Ishikawa (cell line): ENCODE measurements around the gene RXRA.

Source experiments
- CEBPB ChIP-seq: IDR thresholded peaks from 2 replicates; pipeline ENCODE4 v1.6.1; 2012
- CREB1 ChIP-seq: IDR thresholded peaks from 2 replicates; pipeline ENCODE4 v1.6.1; 2012; ENCODE audit warnings: low read depth
- EGR1 ChIP-seq: IDR thresholded peaks from 2 replicates; pipeline ENCODE4 v1.6.1; 2012
- EP300 ChIP-seq: IDR thresholded peaks from 2 replicates; pipeline ENCODE4 v1.6.1; 2012; ENCODE audit warnings: borderline replicate concordance
- FOXM1 ChIP-seq: IDR thresholded peaks from 2 replicates; pipeline ENCODE4 v1.6.1; 2012; ENCODE audit warnings: low read depth, borderline replicate concordance
- MAX ChIP-seq: IDR thresholded peaks from 2 replicates; pipeline ENCODE4 v1.6.1; 2012
- NFIC ChIP-seq: IDR thresholded peaks from 2 replicates; pipeline ENCODE4 v1.6.1; 2012
- RAD21 ChIP-seq: IDR thresholded peaks from 2 replicates; pipeline ENCODE4 v1.6.1; 2012; ENCODE audit warnings: low read depth
- REST ChIP-seq: IDR thresholded peaks from 2 replicates; pipeline ENCODE4 v1.6.1; 2012; ENCODE audit warnings: low read depth, mild to moderate bottlenecking
- TAF1 ChIP-seq: IDR thresholded peaks from 2 replicates; pipeline ENCODE4 v1.6.1; 2012; ENCODE audit warnings: low read depth, mild to moderate bottlenecking
- TCF12 ChIP-seq: IDR thresholded peaks from 2 replicates; pipeline ENCODE4 v1.6.1; 2012; ENCODE audit warnings: low read depth
- TEAD4 ChIP-seq: IDR thresholded peaks from 2 replicates; pipeline ENCODE4 v1.6.1; 2012
- USF1 ChIP-seq: IDR thresholded peaks from 2 replicates; pipeline ENCODE4 v1.6.1; 2012
- YY1 ChIP-seq: IDR thresholded peaks from 2 replicates; pipeline ENCODE4 v1.6.1; 2012; ENCODE audit warnings: low read depth
- ZBTB7A ChIP-seq: IDR thresholded peaks from 2 replicates; pipeline ENCODE4 v1.6.1; 2012; ENCODE audit warnings: low read depth

RXRA gene

GRCh38 chr9:134291961-134292871 lies 34.0 kb upstream of the RXRA start:
- TF ChIP-seq CEBPB, result no peak

GRCh38 chr9:134293031-134293521 lies 33.2 kb upstream of the RXRA start:
- TF ChIP-seq CEBPB (no peak), EGR1 (no peak), EP300 (no peak), FOXM1 (no peak), USF1 (no peak), CREB1 (no peak), TCF12 (no peak), TAF1 (no peak), REST (no peak), ZBTB7A (no peak), YY1 (no peak), TEAD4 (no peak), RAD21 (no peak), MAX (no peak), NFIC (no peak)

- no peak for TF ChIP-seq NFIC
- no peak for TF ChIP-seq EP300
- no peak for TF ChIP-seq MAX
- TF ChIP-seq ZBTB7A, result no peak
- TF ChIP-seq TAF1, result no peak
- no peak for TF ChIP-seq TEAD4
- TF ChIP-seq USF1, result no peak
- TF ChIP-seq CREB1, result no peak
- TF ChIP-seq YY1, result no peak
- no peak for TF ChIP-seq REST
- no peak for TF ChIP-seq FOXM1
- no peak for TF ChIP-seq EGR1
Observed at GRCh38 chr9:134293611-134294152, 32.6 kb upstream of the RXRA start.

GRCh38 chr9:134294153-134295071 lies 31.8 kb upstream of the RXRA start:
- TF ChIP-seq MAX (no peak), NFIC (no peak), TAF1 (no peak), CEBPB (no peak), FOXM1 (no peak), TEAD4 (no peak)

GRCh38 chr9:134295101-134295745 lies 31.0 kb upstream of the RXRA start:
- TF ChIP-seq TCF12 (no peak), CEBPB (no peak), TEAD4 (no peak), REST (no peak), EP300 (no peak), TAF1 (no peak), CREB1 (no peak), USF1 (no peak), ZBTB7A (no peak), MAX (no peak), YY1 (no peak), FOXM1 (no peak), EGR1 (no peak), RAD21 (no peak)
